B cell (primary cell): ENCODE measurements around the gene TRIP10. TPM values are rescaled to one million over a fixed set of nuclear protein-coding genes. Genes with fewer than 3 reads are reported as not detected.

Experiments used
- ATAC-seq: fragments of 200-7000 bp; cut with Tn5 transposase; one replicate; pipeline ENCODE4 v1.10.0; 2021; ENCODE audit warnings: low read depth, mild to moderate bottlenecking, moderate number of reproducible peaks, moderate library complexity
- CTCF ChIA-PET: fragments of 350-600 bp; sonication (Branson Sonifier 250); formaldehyde crosslinking; loops from one replicate; lab custom pipeline; 2021; ENCODE audit warnings: antibody characterized with exemption, inconsistent platforms; lab: Charles Lee
- POLR2A ChIA-PET: fragments of 350-600 bp; sonication (Branson Sonifier 250); formaldehyde crosslinking; loops from one replicate; lab custom pipeline; 2021; ENCODE audit warnings: antibody characterized with exemption; lab: Charles Lee
- DNase-seq: peaks from one replicate; pipeline ENCODE4 v3.0.0; 2013
- H2AFZ ChIP-seq: 2 replicates; pipeline ENCODE4 v1.6.1; 2012; ENCODE audit warnings: mild to moderate bottlenecking, low read depth, low read length; ENCODE audit not compliant: insufficient read depth, poor library complexity, severe bottlenecking
- H3K27ac ChIP-seq, 2 donors: 1 replicate in 1 of 2; 2 replicates in 1 of 2; pipeline ENCODE4 v1.5.1; 2012 to 2013; ENCODE audit warnings: low read length in 2 of 2, mild to moderate bottlenecking in 2 of 2, moderate library complexity in 1 of 2
- H3K27me3 ChIP-seq, 4 experiments: fragments of 200-600 bp in 1 of 4; sonication (generic) in 1 of 4; replicated peaks in 1 of 4; 1 replicate in 2 of 4; 2 replicates in 2 of 4; pipeline versions ENCODE4 v1.6.1 to v1.7.0; 2013 to 2016; ENCODE audit warnings: low read length in 3 of 4, mild to moderate bottlenecking in 2 of 4, mixed read lengths in 1 of 4, moderate library complexity in 1 of 4; ENCODE audit not compliant: insufficient read depth in 4 of 4, control insufficient read depth in 3 of 4; ENCODE audit errors: control extremely low read depth in 1 of 4
- H3K36me3 ChIP-seq, 2 experiments: replicated peaks in 1 of 2; 1 replicate in 1 of 2; 2 replicates in 1 of 2; pipeline versions ENCODE4 v1.6.1 to v1.7.1; 2013; ENCODE audit warnings: low read length in 1 of 2; ENCODE audit not compliant: insufficient read depth in 2 of 2, control insufficient read depth in 1 of 2; ENCODE audit errors: control extremely low read depth in 1 of 2, extremely low read depth in 1 of 2
- H3K4me1 ChIP-seq, 2 donors: fragments of 200-600 bp in 1 of 2; sonication (generic) in 1 of 2; 1 replicate in 1 of 2; 2 replicates in 1 of 2; pipeline versions ENCODE4 v1.5.1 to v1.6.1; 2013 to 2017; ENCODE audit warnings: low read length in 2 of 2; ENCODE audit not compliant: control insufficient read depth in 2 of 2, insufficient read depth in 2 of 2
- H3K4me2 ChIP-seq: replicated peaks from 2 replicates; pipeline ENCODE3; 2012; ENCODE audit warnings: mild to moderate bottlenecking, low read depth, low read length; ENCODE audit not compliant: poor library complexity, severe bottlenecking
- H3K4me3 ChIP-seq, 5 experiments: fragments of 200-600 bp in 1 of 5; sonication (generic) in 1 of 5; 1 replicate in 3 of 5; 2 replicates in 2 of 5; pipeline versions ENCODE4 v1.5.1 to v1.7.0; 2011 to 2016; ENCODE audit warnings: low read length in 4 of 5, mild to moderate bottlenecking in 4 of 5, low read depth in 2 of 5, control low read depth in 1 of 5, moderate library complexity in 1 of 5; ENCODE audit not compliant: insufficient read depth in 1 of 5; ENCODE audit errors: control extremely low read depth in 1 of 5, extremely low read depth in 1 of 5
- H3K79me2 ChIP-seq: fragments of 200-600 bp; sonication (generic); one replicate; pipeline ENCODE4 v1.6.0; 2016; ENCODE audit warnings: low read length; ENCODE audit not compliant: control insufficient read depth, insufficient read depth
- H3K9ac ChIP-seq: fragments of 200-600 bp; sonication (generic); 2 replicates; pipeline ENCODE4 v1.6.1; 2017; ENCODE audit warnings: mild to moderate bottlenecking, low read length, moderate library complexity
- H3K9me3 ChIP-seq, 3 donors: one replicate each; pipeline versions ENCODE4 v1.6.1 to v1.7.1; 2013; ENCODE audit warnings: low read length in 2 of 3; ENCODE audit not compliant: control insufficient read depth in 2 of 3, insufficient read depth in 1 of 3; ENCODE audit errors: control extremely low read depth in 1 of 3
- H4K20me1 ChIP-seq: 2 replicates; pipeline ENCODE4 v1.6.0; 2012; ENCODE audit warnings: mild to moderate bottlenecking, low read length; ENCODE audit not compliant: insufficient read depth, control insufficient read depth, poor library complexity, severe bottlenecking
- H3K27ac Mint-ChIP-seq: one replicate; pipeline ENCODE4 v1.8.0; 2021; ENCODE audit warnings: mixed read lengths
- H3K27me3 Mint-ChIP-seq: one replicate; pipeline ENCODE4 v1.8.0; 2021; ENCODE audit warnings: mixed read lengths
- H3K4me1 Mint-ChIP-seq: one replicate; pipeline ENCODE4 v1.8.0; 2021; ENCODE audit warnings: mixed read lengths
- H3K4me3 Mint-ChIP-seq: one replicate; pipeline ENCODE4 v1.8.0; 2021; ENCODE audit warnings: mixed read lengths
- H3K9me3 Mint-ChIP-seq: one replicate; pipeline ENCODE4 v1.8.0; 2022; ENCODE audit warnings: mixed read lengths; ENCODE audit not compliant: insufficient read depth
- EZH2 ChIP-seq: IDR thresholded peaks from 2 replicates; pipeline ENCODE4 v1.6.1; 2012; ENCODE audit warnings: borderline replicate concordance, low read depth, mild to moderate bottlenecking, moderate library complexity, low read length; ENCODE audit not compliant: insufficient read depth, poor library complexity, severe bottlenecking
- WGBS: methylation state at CpG from one replicate; pipeline ENCODE4 v1.1.5; 2013; ENCODE audit warnings: missing lambda C conversion rate; ENCODE audit not compliant: insufficient coverage; 5-methylcytosine and 5-hydroxymethylcytosine counted together
- intact Hi-C: fragments of 100-400 bp; cut with micrococcal nuclease; formaldehyde crosslinking; loops from one replicate; pipeline ENCODE4 v1.10.0; 2022
- polyA plus RNA-seq: library from polyadenylated mRNA; depleted of rRNA; stranded (reverse); fragments of >200 nt; gene quantifications from 2 replicates; pipeline ENCODE4 v1.2.3, GENCODE V29; 2012
- total RNA-seq, 2 donors: library from RNA; stranded (reverse); fragments of 120-200 nt in 1 of 2; gene quantifications; 1 replicate in 1 of 2; 2 replicates in 1 of 2; pipeline versions ENCODE4 v1.2.3 to v1.2.4, GENCODE V29; 2013 to 2022
- TF ChIP-seq, protein P1 (sequence below): fragments of 200-600 bp; IDR thresholded peaks from one replicate; pipeline ENCODE4 v1.8.0; 2022; ENCODE audit warnings: antibody characterized with exemption, mild to moderate bottlenecking

The TRIP10 gene
- total and polyA plus RNA-seq, 2 donors (not counting 1 experiment from before 2014, with no cell fraction given), result 5.9 to 42.7 TPM

DNA sequence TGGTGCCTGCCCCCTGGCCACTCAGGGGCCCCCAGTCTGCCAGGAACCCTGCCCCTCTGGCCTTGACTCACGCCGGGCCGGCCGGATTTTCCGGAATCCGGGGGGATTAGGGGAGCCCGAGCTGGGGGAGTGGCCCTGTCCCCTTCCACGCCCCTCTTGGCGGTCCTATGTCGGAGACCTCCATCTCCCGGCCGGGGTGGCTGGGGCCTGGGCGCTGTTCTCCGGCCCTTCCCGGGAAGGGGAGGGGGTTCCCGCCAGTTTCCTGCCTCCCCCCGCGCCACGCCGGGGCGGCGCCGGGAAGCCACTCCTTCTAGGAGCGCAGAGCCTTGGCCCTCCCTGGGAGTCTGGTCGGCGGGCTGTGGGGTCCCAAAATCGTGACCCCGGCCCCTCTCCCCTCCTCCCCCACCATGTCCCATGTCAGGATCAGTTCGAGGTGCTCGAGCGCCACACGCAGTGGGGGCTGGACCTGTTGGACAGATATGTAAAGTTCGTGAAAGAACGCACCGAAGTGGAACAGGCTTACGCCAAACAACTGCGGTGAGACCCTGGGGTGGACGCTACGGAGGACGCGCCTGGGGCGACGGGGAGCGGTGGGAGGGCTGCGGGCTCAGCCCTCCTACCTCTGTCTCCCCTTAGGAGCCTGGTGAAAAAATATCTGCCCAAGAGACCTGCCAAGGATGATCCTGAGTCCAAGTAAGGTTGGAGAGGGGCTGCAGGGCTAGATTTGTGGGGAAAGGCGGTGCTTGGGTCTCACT, 1.3 kb downstream of the TRIP10 start:
- DNase-seq (peak; percentile 82), ATAC-seq (no peak)
- Histone ChIP-seq H3K4me3 (peak overlapping the region in 4 of 5 experiments; percentile 55 to 74 (median 63)), H4K20me1 (no peaks in the 10 kb centered on the region), H3K79me2 (peaks cover 8% of the 10 kb centered on the region), H3K36me3 (peaks cover 0 to 7% of the 10 kb centered on the region in 2 experiments), H3K9ac (peak overlapping the region; percentile 61), H3K9me3 (no peaks in the 10 kb centered on the region), H3K4me1 (peaks cover 37 to 50% of the 10 kb centered on the region in 2 donors), H2AFZ (peak overlapping the region; percentile 31), H3K4me2 (peak overlapping the region; percentile 89), H3K27me3 (no peaks in the 10 kb centered on the region), H3K27ac (peak overlapping the region; percentile 64)
- peaks cover 37% of the 10 kb centered on the region for H3K4me1 Mint-ChIP-seq
- TF ChIP-seq, protein P1, sequence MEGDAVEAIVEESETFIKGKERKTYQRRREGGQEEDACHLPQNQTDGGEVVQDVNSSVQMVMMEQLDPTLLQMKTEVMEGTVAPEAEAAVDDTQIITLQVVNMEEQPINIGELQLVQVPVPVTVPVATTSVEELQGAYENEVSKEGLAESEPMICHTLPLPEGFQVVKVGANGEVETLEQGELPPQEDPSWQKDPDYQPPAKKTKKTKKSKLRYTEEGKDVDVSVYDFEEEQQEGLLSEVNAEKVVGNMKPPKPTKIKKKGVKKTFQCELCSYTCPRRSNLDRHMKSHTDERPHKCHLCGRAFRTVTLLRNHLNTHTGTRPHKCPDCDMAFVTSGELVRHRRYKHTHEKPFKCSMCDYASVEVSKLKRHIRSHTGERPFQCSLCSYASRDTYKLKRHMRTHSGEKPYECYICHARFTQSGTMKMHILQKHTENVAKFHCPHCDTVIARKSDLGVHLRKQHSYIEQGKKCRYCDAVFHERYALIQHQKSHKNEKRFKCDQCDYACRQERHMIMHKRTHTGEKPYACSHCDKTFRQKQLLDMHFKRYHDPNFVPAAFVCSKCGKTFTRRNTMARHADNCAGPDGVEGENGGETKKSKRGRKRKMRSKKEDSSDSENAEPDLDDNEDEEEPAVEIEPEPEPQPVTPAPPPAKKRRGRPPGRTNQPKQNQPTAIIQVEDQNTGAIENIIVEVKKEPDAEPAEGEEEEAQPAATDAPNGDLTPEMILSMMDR, result no peak
- TF ChIP-seq EZH2, result no peak
- intact Hi-C loops, result no loop called here
- peak overlapping the region; percentile 91 for H3K4me3 Mint-ChIP-seq
- ChIA-PET CTCF (interaction anchor here (1.0 to 5.3 kb wide), 4 partner anchors 28 to 123 kb away, joined by 3 to 41 read pairs (median 4); partner anchors contain the start of gene VAV1), POLR2A (interaction anchor here (1.1 to 4.5 kb wide), 2 partner anchors 31 to 62 kb away, joined by 3 to 17 read pairs; partner anchors contain the start of gene VAV1)
- H3K9me3 Mint-ChIP-seq, result no peaks in the 10 kb centered on the region
- peak overlapping the region; percentile 91 for H3K27ac Mint-ChIP-seq
- WGBS, result 0% methylated on average over 36 of the region's 46 CpGs
- no peaks in the 10 kb centered on the region for H3K27me3 Mint-ChIP-seq

DNA sequence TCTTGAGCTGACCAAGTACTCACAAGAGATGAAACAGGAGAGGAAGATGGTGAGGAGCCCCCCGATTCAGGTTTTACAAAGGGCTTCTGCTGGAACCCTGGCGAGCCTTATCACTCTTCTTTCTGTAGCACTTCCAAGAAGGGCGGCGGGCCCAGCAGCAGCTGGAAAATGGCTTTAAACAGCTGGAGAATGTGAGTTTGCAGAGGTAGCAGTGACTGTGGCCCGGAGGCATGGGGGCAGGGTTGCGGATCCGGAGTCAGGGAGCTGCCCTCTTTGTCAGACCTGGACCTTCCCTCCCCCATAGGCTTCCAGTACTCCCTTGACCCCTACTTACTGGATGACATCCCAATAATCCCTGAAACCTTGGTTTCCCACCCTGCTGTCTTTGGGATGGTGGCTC, 3.6 kb downstream of the TRIP10 start:
- Histone ChIP-seq H3K4me2 (no peak overlapping the region), H3K4me1 (peaks cover 27 to 33% of the 10 kb centered on the region in 2 donors), H3K36me3 (peaks cover 0 to 15% of the 10 kb centered on the region in 2 experiments), H3K27me3 (no peaks in the 10 kb centered on the region), H3K27ac (no peak overlapping the region), H3K4me3 (no peak overlapping the region), H4K20me1 (no peaks in the 10 kb centered on the region), H3K79me2 (no peaks in the 10 kb centered on the region), H3K9me3 (no peaks in the 10 kb centered on the region), H3K9ac (no peak overlapping the region), H2AFZ (no peak overlapping the region)
- no peak overlapping the region for H3K4me3 Mint-ChIP-seq
- ATAC-seq (no peak), DNase-seq (no peak)
- POLR2A ChIA-PET, result interaction anchor here (0.7 kb wide), 1 partner anchor 9 kb away, joined by 3 read pairs; no protein-coding TSS in a partner anchor
- intact Hi-C loops, result no loop called here
- peak overlapping the region; percentile 43 for H3K27ac Mint-ChIP-seq
- WGBS, result 96% methylated on average over 4 of the region's 7 CpGs
- H3K4me1 Mint-ChIP-seq, result peaks cover 22% of the 10 kb centered on the region
- H3K9me3 Mint-ChIP-seq, result no peaks in the 10 kb centered on the region
- TF ChIP-seq, protein P1, result no peak
- TF ChIP-seq EZH2, result no peak
- H3K27me3 Mint-ChIP-seq, result no peaks in the 10 kb centered on the region
- CTCF ChIA-PET, result interaction anchor here (0.7 to 2.5 kb wide), 4 partner anchors 11 to 116 kb away, joined by 3 to 10 read pairs (median 4); partner anchors contain the start of gene VAV1
